Measurements from ENCODE around the gene GNAL.
"Not testable (repeated sequence)": the region's sequence is repeated elsewhere in the genome, so short reads cannot be mapped to it uniquely, and the experiment has no call there.

Gene GNAL

GRCh38 chr18:11909591-11910026 lies 220.5 kb downstream of the GNAL start:
- Mint-ChIP-seq H3K4me3 (no peak overlapping the region), H3K36me3 (ENCODE audit: low read depth) (peaks cover 26% of the 10 kb centered on the region), H3K27ac (peak overlapping the region; percentile 97), H3K9me3 (no peaks in the 10 kb centered on the region), H3K4me1 (ENCODE audit: low read depth) (peaks cover 19% of the 10 kb centered on the region), H3K27me3 (no peaks in the 10 kb centered on the region)
- intact Hi-C loops (cut with micrococcal nuclease): loop anchor here (2.0 kb wide), 2 partner anchors 59 to 77 kb away; partner anchors contain the start of gene CHMP1B

DNA sequence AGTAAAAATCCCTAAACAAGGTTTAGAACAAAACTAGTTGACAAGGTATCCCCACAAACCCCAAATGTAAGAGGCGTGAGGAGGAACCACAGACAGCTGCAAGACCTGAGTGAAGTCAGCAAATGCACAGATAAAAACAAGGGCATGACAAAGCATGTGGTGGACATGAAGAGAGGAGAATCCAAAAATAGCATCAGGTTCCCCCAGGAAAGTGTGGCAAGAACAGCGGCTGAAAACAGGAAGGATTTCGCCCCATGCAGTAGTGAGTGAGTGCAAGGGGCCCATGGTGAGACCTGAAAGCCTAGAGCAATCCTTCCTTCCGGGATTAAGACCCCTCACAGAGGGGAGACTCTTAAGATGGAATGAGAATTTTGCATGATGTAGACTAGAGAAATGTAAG lies 227.8 kb downstream of the GNAL start:
- H3K27ac Mint-ChIP-seq: peak overlapping the region; percentile 9
- H3K27me3 Mint-ChIP-seq; H3K36me3 Mint-ChIP-seq (ENCODE audit: low read depth); H3K9me3 Mint-ChIP-seq; intact Hi-C loops (cut with micrococcal nuclease): not testable (repeated sequence)
- peak overlapping the region; percentile 17 for H3K4me3 Mint-ChIP-seq
- peaks cover 43% of the 10 kb centered on the region for H3K4me1 Mint-ChIP-seq (ENCODE audit: low read depth)

DNA sequence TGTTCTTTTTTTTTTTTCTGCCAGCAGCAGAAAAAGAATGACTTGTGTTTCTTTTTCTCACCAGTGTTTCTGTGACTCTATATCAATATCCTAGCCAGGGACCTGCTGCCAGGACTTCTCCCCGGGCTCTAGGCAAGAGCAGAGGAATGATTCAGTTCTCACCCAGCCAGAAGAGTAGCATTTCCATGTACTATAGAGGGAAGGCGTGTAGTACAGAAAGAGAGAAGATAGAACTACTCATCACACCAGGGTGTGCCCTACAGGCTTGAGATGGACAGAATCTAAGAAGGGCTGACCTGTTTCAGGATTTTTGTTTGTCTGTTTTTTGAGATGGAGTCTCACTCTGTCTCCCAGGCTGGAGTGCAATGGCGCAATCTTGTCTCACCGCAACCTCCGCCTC lies 230.5 kb downstream of the GNAL start:
- H3K4me1 Mint-ChIP-seq (ENCODE audit: low read depth): peaks cover 50% of the 10 kb centered on the region
- H3K27ac Mint-ChIP-seq; H3K27me3 Mint-ChIP-seq; intact Hi-C loops (cut with micrococcal nuclease); H3K36me3 Mint-ChIP-seq (ENCODE audit: low read depth); H3K9me3 Mint-ChIP-seq; H3K4me3 Mint-ChIP-seq: not testable (repeated sequence)

DNA sequence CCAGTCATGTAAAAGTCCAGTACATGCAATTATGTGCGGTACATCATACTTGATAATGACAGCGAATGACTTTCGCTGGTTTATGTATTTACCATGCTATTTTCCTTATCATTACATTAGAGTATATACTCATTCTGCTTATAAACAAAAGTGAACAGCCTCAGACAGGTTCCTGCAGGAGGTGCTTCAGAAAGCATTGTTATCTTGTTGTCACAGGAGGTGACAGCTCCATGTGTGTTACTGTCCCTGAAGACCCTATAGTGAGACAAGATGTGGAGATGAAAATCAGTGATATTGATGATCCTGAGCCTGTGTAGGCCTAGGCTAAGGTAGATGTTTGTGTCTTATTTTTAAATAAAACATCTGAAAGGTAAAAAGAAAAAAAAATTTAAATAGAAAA lies 234.4 kb downstream of the GNAL start:
- Mint-ChIP-seq H3K4me3 (no peak overlapping the region), H3K27ac (no peak overlapping the region), H3K27me3 (no peaks in the 10 kb centered on the region), H3K4me1 (ENCODE audit: low read depth) (peaks cover 56% of the 10 kb centered on the region), H3K9me3 (no peaks in the 10 kb centered on the region), H3K36me3 (ENCODE audit: low read depth) (no peaks in the 10 kb centered on the region)
- intact Hi-C loops (cut with micrococcal nuclease): no loop called here

DNA sequence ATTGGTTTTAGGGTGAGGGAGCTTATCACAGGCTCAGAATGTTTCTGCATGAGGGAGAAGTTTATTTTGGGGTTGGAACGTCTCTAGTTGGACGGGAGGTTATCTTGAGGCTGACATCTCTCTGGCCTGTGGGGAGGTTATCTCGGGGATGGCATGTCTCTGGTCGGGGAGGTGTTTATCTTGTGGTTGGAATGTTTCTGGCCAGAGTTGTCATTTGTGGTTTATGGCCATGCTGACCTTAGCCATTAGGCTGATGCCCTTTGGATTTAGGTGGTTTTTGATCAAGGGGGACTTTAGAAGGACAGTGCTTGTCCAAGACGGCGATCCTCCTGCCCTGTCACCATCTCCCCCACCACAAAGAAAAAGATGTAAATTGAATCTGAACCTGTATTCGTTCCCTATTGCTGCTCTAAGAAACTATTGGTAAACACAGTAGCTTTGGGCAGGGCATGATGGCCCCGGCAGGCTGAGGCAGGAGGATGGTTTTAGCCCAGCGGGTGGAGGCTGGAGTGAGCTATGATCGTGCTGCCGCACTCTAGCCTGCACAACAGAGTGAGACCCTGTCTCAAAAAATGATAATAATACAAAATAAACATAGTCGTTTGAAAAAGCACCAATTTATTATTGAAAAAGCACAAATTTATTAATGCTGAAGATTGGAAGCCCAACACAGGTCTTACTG lies 236.9 kb downstream of the GNAL start:
- H3K36me3 Mint-ChIP-seq (ENCODE audit: low read depth): no peaks in the 10 kb centered on the region
- H3K27ac Mint-ChIP-seq: no peak overlapping the region
- no peaks in the 10 kb centered on the region for H3K27me3 Mint-ChIP-seq
- H3K4me3 Mint-ChIP-seq: no peak overlapping the region
- intact Hi-C loops (cut with micrococcal nuclease): no loop called here
- H3K4me1 Mint-ChIP-seq (ENCODE audit: low read depth): peaks cover 41% of the 10 kb centered on the region
- no peaks in the 10 kb centered on the region for H3K9me3 Mint-ChIP-seq

DNA sequence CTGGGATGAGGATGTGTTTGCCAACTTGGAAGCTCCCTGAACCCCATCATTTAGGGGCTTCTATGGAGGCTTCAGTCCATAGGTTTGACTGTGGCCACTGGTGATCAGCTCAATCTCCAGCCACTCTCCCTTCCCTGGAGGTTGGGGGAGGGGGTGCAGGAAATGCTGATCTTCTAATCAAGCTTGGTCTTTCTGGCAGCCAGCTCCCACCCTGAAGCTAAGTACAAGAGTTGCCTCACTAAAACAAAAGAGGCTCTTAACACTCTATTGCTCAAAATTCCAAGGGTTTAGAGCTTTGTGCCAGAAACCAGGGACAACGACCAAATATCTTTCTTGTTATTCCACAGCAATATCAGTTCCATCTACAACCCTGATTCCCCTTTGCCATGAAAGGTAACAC lies 238.4 kb downstream of the GNAL start:
- Mint-ChIP-seq H3K36me3 (ENCODE audit: low read depth) (no peaks in the 10 kb centered on the region), H3K9me3 (no peaks in the 10 kb centered on the region), H3K27ac (no peak overlapping the region), H3K4me1 (ENCODE audit: low read depth) (peaks cover 30% of the 10 kb centered on the region), H3K4me3 (no peak overlapping the region), H3K27me3 (no peaks in the 10 kb centered on the region)
- intact Hi-C loops (cut with micrococcal nuclease): no loop called here

- H3K9me3 Mint-ChIP-seq: no peaks in the 10 kb centered on the region
- H3K27ac Mint-ChIP-seq: no peak overlapping the region
- intact Hi-C loops (cut with micrococcal nuclease): no loop called here
- H3K27me3 Mint-ChIP-seq: no peaks in the 10 kb centered on the region
- H3K36me3 Mint-ChIP-seq (ENCODE audit: low read depth): no peaks in the 10 kb centered on the region
- no peak overlapping the region for H3K4me3 Mint-ChIP-seq
- peaks cover 10% of the 10 kb centered on the region for H3K4me1 Mint-ChIP-seq (ENCODE audit: low read depth)
These were observed 243.3 kb downstream of the GNAL start for GRCh38 chr18:11932393-11932792.

Measured in dendritic cell treated with granulocyte-macrophage colony-stimulating factor and Interleukin-4, amounts not matched to agents 40 ng/mL and 50 ng/mL, for 4 days (primary cell).